WTC11 (cell line): ENCODE data around the gene CCNF.
"Not testable (repeated sequence)": the region's sequence is repeated elsewhere in the genome, so short reads cannot be mapped to it uniquely, and the experiment has no call there.

ENCODE experiments used
- ATF1 ChIP-seq: sonication (generic); formaldehyde crosslinking; IDR thresholded peaks from 2 replicates; pipeline ENCODE4 v1.8.1; 2023; ENCODE audit warnings: mild to moderate bottlenecking, moderate library complexity, missing genetic modification reagents
- ATF2 ChIP-seq: sonication (generic); formaldehyde crosslinking; IDR thresholded peaks from 2 replicates; pipeline ENCODE4 v1.8.1; 2022; ENCODE audit warnings: low read depth, missing genetic modification reagents, borderline replicate concordance
- CREB1 ChIP-seq: sonication (generic); formaldehyde crosslinking; IDR thresholded peaks from 2 replicates; pipeline ENCODE4 v1.8.0; 2023; ENCODE audit warnings: mild to moderate bottlenecking, missing genetic modification reagents
- CTCF ChIP-seq: fragments of 200-600 bp; IDR thresholded peaks from 2 replicates; pipeline ENCODE4 v1.8.0; 2022; ENCODE audit warnings: antibody characterized with exemption
- MAX ChIP-seq: sonication (generic); formaldehyde crosslinking; IDR thresholded peaks from 2 replicates; pipeline ENCODE4 v1.8.0; 2022; ENCODE audit warnings: mild to moderate bottlenecking, missing genetic modification reagents
- NFYB ChIP-seq: sonication (generic); formaldehyde crosslinking; conservative IDR thresholded peaks from 2 replicates; pipeline ENCODE4 v1.8.0; 2022; ENCODE audit warnings: low read depth, missing genetic modification reagents
- SMAD3 ChIP-seq: sonication (generic); formaldehyde crosslinking; IDR thresholded peaks from 2 replicates; pipeline ENCODE4 v1.8.0; 2022; ENCODE audit warnings: missing genetic modification reagents, mild to moderate bottlenecking, borderline replicate concordance
- TEAD4 ChIP-seq: sonication (generic); formaldehyde crosslinking; IDR thresholded peaks from 2 replicates; pipeline ENCODE4 v1.8.0; 2022; ENCODE audit warnings: mild to moderate bottlenecking, missing genetic modification reagents
- USF2 ChIP-seq: sonication (generic); formaldehyde crosslinking; IDR thresholded peaks from 2 replicates; pipeline ENCODE4 v1.8.1; 2023; ENCODE audit warnings: mild to moderate bottlenecking, missing genetic modification reagents, moderate library complexity
- ZBTB21 ChIP-seq: sonication (generic); formaldehyde crosslinking; IDR thresholded peaks from 2 replicates; pipeline ENCODE4 v1.8.1; 2023; ENCODE audit warnings: mild to moderate bottlenecking, missing genetic modification reagents, borderline replicate concordance

GRCh38 chr16:2435236-2435635 lies 6.0 kb downstream of the CCNF start:
- TF ChIP-seq CTCF; USF2; MAX; ATF2 (CRISPR knock-in tag); SMAD3 (CRISPR knock-in tag); NFYB; CREB1 (CRISPR knock-in tag); ZBTB21 (CRISPR knock-in tag); TEAD4 (CRISPR knock-in tag); ATF1 (CRISPR knock-in tag): not testable (repeated sequence)
